Measurements from ENCODE around the gene PGAP2.

DNA sequence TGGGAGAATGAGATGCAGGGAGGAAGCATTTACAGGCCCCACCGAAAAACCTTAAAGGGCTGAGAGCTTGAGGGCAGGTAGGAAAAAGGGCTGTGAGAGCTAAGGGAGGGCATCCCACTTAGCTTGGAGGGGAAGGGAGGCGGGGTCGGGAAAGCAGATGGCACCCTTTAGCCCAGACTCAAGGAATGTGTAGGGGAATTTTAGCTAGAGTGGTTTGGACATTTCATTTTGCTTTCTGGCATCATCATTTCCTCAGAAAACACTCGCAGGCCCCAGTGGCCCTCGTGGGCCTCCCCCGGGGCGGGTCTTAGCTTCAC lies 46.3 kb downstream of the PGAP2 start:
- TF ChIP-seq ZNF124 (CRISPR knock-in tag; IDR thresholded peaks at IDR 0.05) = no peak
- TF ChIP-seq, protein P1, sequence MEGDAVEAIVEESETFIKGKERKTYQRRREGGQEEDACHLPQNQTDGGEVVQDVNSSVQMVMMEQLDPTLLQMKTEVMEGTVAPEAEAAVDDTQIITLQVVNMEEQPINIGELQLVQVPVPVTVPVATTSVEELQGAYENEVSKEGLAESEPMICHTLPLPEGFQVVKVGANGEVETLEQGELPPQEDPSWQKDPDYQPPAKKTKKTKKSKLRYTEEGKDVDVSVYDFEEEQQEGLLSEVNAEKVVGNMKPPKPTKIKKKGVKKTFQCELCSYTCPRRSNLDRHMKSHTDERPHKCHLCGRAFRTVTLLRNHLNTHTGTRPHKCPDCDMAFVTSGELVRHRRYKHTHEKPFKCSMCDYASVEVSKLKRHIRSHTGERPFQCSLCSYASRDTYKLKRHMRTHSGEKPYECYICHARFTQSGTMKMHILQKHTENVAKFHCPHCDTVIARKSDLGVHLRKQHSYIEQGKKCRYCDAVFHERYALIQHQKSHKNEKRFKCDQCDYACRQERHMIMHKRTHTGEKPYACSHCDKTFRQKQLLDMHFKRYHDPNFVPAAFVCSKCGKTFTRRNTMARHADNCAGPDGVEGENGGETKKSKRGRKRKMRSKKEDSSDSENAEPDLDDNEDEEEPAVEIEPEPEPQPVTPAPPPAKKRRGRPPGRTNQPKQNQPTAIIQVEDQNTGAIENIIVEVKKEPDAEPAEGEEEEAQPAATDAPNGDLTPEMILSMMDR (CRISPR knock-in tag; IDR thresholded peaks at IDR 0.05) = no peak
- TF ChIP-seq, protein P2, sequence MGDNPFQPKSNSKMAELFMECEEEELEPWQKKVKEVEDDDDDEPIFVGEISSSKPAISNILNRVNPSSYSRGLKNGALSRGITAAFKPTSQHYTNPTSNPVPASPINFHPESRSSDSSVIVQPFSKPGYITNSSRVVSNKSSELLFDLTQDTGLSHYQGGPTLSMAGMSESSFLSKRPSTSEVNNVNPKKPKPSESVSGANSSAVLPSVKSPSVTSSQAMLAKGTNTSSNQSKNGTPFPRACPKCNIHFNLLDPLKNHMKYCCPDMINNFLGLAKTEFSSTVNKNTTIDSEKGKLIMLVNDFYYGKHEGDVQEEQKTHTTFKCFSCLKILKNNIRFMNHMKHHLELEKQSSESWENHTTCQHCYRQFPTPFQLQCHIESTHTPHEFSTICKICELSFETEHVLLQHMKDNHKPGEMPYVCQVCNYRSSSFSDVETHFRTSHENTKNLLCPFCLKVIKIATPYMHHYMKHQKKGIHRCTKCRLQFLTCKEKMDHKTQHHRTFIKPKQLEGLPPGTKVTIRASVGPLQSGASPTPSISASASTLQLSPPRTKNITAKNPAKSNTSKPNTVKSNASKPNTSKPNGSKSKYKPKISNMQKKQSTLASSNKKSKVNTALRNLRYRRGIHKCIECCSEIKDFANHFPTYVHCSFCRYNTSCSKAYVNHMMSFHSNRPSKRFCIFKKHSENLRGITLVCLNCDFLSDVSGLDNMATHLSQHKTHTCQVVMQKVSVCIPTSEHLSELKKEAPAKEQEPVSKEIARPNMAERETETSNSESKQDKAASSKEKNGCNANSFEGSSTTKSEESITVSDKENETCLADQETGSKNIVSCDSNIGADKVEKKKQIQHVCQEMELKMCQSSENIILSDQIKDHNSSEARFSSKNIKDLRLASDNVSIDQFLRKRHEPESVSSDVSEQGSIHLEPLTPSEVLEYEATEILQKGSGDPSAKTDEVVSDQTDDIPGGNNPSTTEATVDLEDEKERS (CRISPR knock-in tag; IDR thresholded peaks at IDR 0.05) = no peak
- TF ChIP-seq JUN (CRISPR knock-in tag; IDR thresholded peaks at IDR 0.05) = no peak

All from HepG2 (cell line).